ENCODE data around the gene PTPRK. TPM values are rescaled to one million over a fixed set of nuclear protein-coding genes. Genes with fewer than 3 reads are reported as not detected.

PTPRK gene
- total RNA-seq, 1 donor from 2014 or later: 117 TPM

GRCh38 chr6:128242765-128243403 is 277.5 kb downstream of the PTPRK start:
- H3K36me3 ChIP-seq (ENCODE audit: control insufficient read depth, insufficient read depth, low read length): no peaks in the 10 kb centered on the region
- no peak for DNase-seq (ENCODE audit: low read depth)
- no peak for TF ChIP-seq CTCF (IDR thresholded peaks at IDR 0.05; ENCODE audit: insufficient read depth, low read length, poor library complexity, severe bottlenecking)
- no peak overlapping the region for H3K4me3 ChIP-seq (ENCODE audit: low read depth, low read length)
- no peaks in the 10 kb centered on the region for H3K27me3 ChIP-seq (ENCODE audit: control insufficient read depth, insufficient read depth, low read length)

- H3K4me3 ChIP-seq (ENCODE audit: low read depth, low read length): no peak overlapping the region
- DNase-seq (ENCODE audit: low read depth): no peak
- no peak for TF ChIP-seq CTCF (IDR thresholded peaks at IDR 0.05; ENCODE audit: insufficient read depth, low read length, poor library complexity, severe bottlenecking)
- no peaks in the 10 kb centered on the region for H3K36me3 ChIP-seq (ENCODE audit: control insufficient read depth, insufficient read depth, low read length)
- H3K27me3 ChIP-seq (ENCODE audit: control insufficient read depth, insufficient read depth, low read length): no peaks in the 10 kb centered on the region
Measured at GRCh38 chr6:128241216-128241615, 279.2 kb downstream of the PTPRK start.

- Histone ChIP-seq H3K36me3 (ENCODE audit: control insufficient read depth, insufficient read depth, low read length) (no peaks in the 10 kb centered on the region), H3K4me3 (ENCODE audit: low read depth, low read length) (no peak overlapping the region), H3K27me3 (ENCODE audit: control insufficient read depth, insufficient read depth, low read length) (no peaks in the 10 kb centered on the region)
- no peak for DNase-seq (ENCODE audit: low read depth)
- TF ChIP-seq CTCF (IDR thresholded peaks at IDR 0.05; ENCODE audit: insufficient read depth, low read length, poor library complexity, severe bottlenecking): no peak
Measured at GRCh38 chr6:128240024-128240428, 280.4 kb downstream of the PTPRK start.

GRCh38 chr6:128239146-128239545 is 281.3 kb downstream of the PTPRK start:
- no peak for TF ChIP-seq CTCF (IDR thresholded peaks at IDR 0.05; ENCODE audit: insufficient read depth, low read length, poor library complexity, severe bottlenecking)
- no peaks in the 10 kb centered on the region for H3K36me3 ChIP-seq (ENCODE audit: control insufficient read depth, insufficient read depth, low read length)
- DNase-seq (ENCODE audit: low read depth): no peak
- no peaks in the 10 kb centered on the region for H3K27me3 ChIP-seq (ENCODE audit: control insufficient read depth, insufficient read depth, low read length)
- H3K4me3 ChIP-seq (ENCODE audit: low read depth, low read length): no peak overlapping the region

- H3K4me3 ChIP-seq (ENCODE audit: low read depth, low read length): no peak overlapping the region
- H3K27me3 ChIP-seq (ENCODE audit: control insufficient read depth, insufficient read depth, low read length): no peaks in the 10 kb centered on the region
- no peak for DNase-seq (ENCODE audit: low read depth)
- no peak for TF ChIP-seq CTCF (IDR thresholded peaks at IDR 0.05; ENCODE audit: insufficient read depth, low read length, poor library complexity, severe bottlenecking)
- no peaks in the 10 kb centered on the region for H3K36me3 ChIP-seq (ENCODE audit: control insufficient read depth, insufficient read depth, low read length)
Measured at GRCh38 chr6:128238225-128238624, 282.2 kb downstream of the PTPRK start.

- no peak for TF ChIP-seq CTCF (IDR thresholded peaks at IDR 0.05; ENCODE audit: insufficient read depth, low read length, poor library complexity, severe bottlenecking)
- Histone ChIP-seq H3K4me3 (ENCODE audit: low read depth, low read length) (no peak overlapping the region), H3K27me3 (ENCODE audit: control insufficient read depth, insufficient read depth, low read length) (no peaks in the 10 kb centered on the region), H3K36me3 (ENCODE audit: control insufficient read depth, insufficient read depth, low read length) (no peaks in the 10 kb centered on the region)
- peak; percentile 43 for DNase-seq (ENCODE audit: low read depth)
Measured at GRCh38 chr6:128235556-128235955, 284.8 kb downstream of the PTPRK start.
